K562 (cell line): ENCODE measurements around the gene CHD1L. TPM values are rescaled to one million over a fixed set of nuclear protein-coding genes. Genes with fewer than 3 reads are reported as not detected.

ENCODE experiments used
- ARNT ChIP-seq, 2 experiments: fragments of 450-650 bp; IDR thresholded peaks; 2 replicates each; pipeline ENCODE4 v1.6.1; 2016; ENCODE audit warnings: mild to moderate bottlenecking in 1 of 2
- ATF2 ChIP-seq: sonication (generic); formaldehyde crosslinking; IDR thresholded peaks from 2 replicates; pipeline ENCODE4 v1.8.1; 2022; ENCODE audit warnings: missing genetic modification reagents
- CREM ChIP-seq: IDR thresholded peaks from 2 replicates; pipeline ENCODE4 v1.6.1; 2014; ENCODE audit warnings: antibody characterized with exemption, low read depth
- CTBP1 ChIP-seq: fragments of 450-650 bp; IDR thresholded peaks from 2 replicates; pipeline ENCODE4 v1.6.1; 2016; ENCODE audit warnings: borderline replicate concordance
- ERF ChIP-seq: fragments of 450-650 bp; formaldehyde crosslinking; IDR thresholded peaks from 2 replicates; pipeline ENCODE4 v1.4.0; 2020; ENCODE audit warnings: mild to moderate bottlenecking, mixed read lengths
- HCFC1 ChIP-seq: IDR thresholded peaks from 2 replicates; pipeline ENCODE4 v1.6.1; 2012; ENCODE audit warnings: low read depth, low read length, improper control_type of control experiment
- LCOR ChIP-seq: sonication (generic); formaldehyde crosslinking; IDR thresholded peaks from 2 replicates; pipeline ENCODE4 v1.8.0; 2022; ENCODE audit warnings: mild to moderate bottlenecking, missing genetic modification reagents
- MCM5 ChIP-seq: fragments of 450-650 bp; IDR thresholded peaks from 2 replicates; pipeline ENCODE4 v1.6.1; 2016; ENCODE audit warnings: low read depth
- MIER1 ChIP-seq: fragments of 450-650 bp; IDR thresholded peaks from 2 replicates; pipeline ENCODE4 v1.6.1; 2016; ENCODE audit warnings: antibody characterized with exemption, mild to moderate bottlenecking, low read depth
- NFIX ChIP-seq: fragments of 250-450 bp; sonication (Bioruptor Pico); IDR thresholded peaks from 2 replicates; pipeline ENCODE4 v1.4.0; 2020; ENCODE audit warnings: low read depth, mild to moderate bottlenecking, moderate library complexity
- NR4A1 ChIP-seq, 2 experiments: fragments of 250-450 bp in 1 of 2; fragments of 450-650 bp in 1 of 2; sonication (Bioruptor Pico) in 1 of 2; IDR thresholded peaks; 2 replicates each; pipeline versions ENCODE4 v1.4.0 to v1.6.1; 2016 to 2020; ENCODE audit warnings: mild to moderate bottlenecking in 2 of 2, missing compliant biosample characterization in 1 of 2, missing genetic modification characterization in 1 of 2, moderate library complexity in 1 of 2
- PRDM10 ChIP-seq: fragments of 450-650 bp; IDR thresholded peaks from 2 replicates; pipeline ENCODE4 v1.6.1; 2018; ENCODE audit not compliant: partially characterized antibody
- RB1 ChIP-seq: fragments of 450-650 bp; IDR thresholded peaks from 2 replicates; pipeline ENCODE4 v1.6.1; 2017; ENCODE audit warnings: low read depth, mild to moderate bottlenecking
- TEAD1 ChIP-seq, 2 experiments: fragments of 450-650 bp in 1 of 2; sonication (generic) in 1 of 2; formaldehyde crosslinking; IDR thresholded peaks; 2 replicates each; pipeline versions ENCODE4 v1.4.0 to v1.8.0; 2020 to 2022; ENCODE audit warnings: mild to moderate bottlenecking in 2 of 2, missing genetic modification reagents in 1 of 2
- USF1 ChIP-seq: sonication (generic); formaldehyde crosslinking; IDR thresholded peaks from 2 replicates; pipeline ENCODE4 v1.9.0; 2022; ENCODE audit warnings: mild to moderate bottlenecking, missing genetic modification reagents
- ZNF232 ChIP-seq: sonication (generic); formaldehyde crosslinking; IDR thresholded peaks from 2 replicates; pipeline ENCODE4 v1.8.0; 2022; ENCODE audit warnings: mild to moderate bottlenecking, missing genetic modification reagents
- ZNF24 ChIP-seq: fragments of 450-650 bp; IDR thresholded peaks from 2 replicates; pipeline ENCODE4 v1.6.1; 2016
- ZNF354B ChIP-seq: fragments of 250-450 bp; sonication (Bioruptor Pico); IDR thresholded peaks from 2 replicates; pipeline ENCODE4 v1.4.0; 2020
- polyA plus RNA-seq, 8 experiments: library from polyadenylated mRNA; depleted of rRNA in 4 of 8; stranded (reverse) in 5 of 8; unstranded in 3 of 8; fragments of >200 nt; fragmentation: Nextera tagmentation in 2 of 8; fragmentation: Illumina TruSeq in 1 of 8; extraction: Ambion mirVana in 2 of 8; extraction: Trizol in 1 of 8; gene quantifications; 2 replicates each; pipeline versions ENCODE4 v1.2.1 to v1.2.3, GENCODE V29; 2011 to 2014; ENCODE audit warnings: inconsistent platforms in 1 of 8, missing spikeins in 1 of 8
- total RNA-seq, 7 experiments: library from RNA; depleted of rRNA in 6 of 7; stranded (reverse); fragments of >200 nt in 6 of 7; fragmentation: Illumina TruSeq in 2 of 7; extraction: Trizol in 2 of 7; gene quantifications; 2 replicates each; pipeline versions ENCODE4 v1.2.1 to v1.2.3, GENCODE V29; 2011 to 2021; ENCODE audit warnings: low replicate concordance in 1 of 7
- TF ChIP-seq, protein P1 (sequence below): fragments of 250-450 bp; sonication (Bioruptor Pico); IDR thresholded peaks from 2 replicates; pipeline ENCODE4 v1.4.0; 2020; ENCODE audit warnings: mild to moderate bottlenecking, moderate library complexity

CHD1L gene
- total and polyA plus RNA-seq, 9 of the 15 experiments (the other 6 are each of a cell fraction or from before 2014, with no cell fraction given) = 25.0 to 93.3 (median 59.1) TPM

DNA sequence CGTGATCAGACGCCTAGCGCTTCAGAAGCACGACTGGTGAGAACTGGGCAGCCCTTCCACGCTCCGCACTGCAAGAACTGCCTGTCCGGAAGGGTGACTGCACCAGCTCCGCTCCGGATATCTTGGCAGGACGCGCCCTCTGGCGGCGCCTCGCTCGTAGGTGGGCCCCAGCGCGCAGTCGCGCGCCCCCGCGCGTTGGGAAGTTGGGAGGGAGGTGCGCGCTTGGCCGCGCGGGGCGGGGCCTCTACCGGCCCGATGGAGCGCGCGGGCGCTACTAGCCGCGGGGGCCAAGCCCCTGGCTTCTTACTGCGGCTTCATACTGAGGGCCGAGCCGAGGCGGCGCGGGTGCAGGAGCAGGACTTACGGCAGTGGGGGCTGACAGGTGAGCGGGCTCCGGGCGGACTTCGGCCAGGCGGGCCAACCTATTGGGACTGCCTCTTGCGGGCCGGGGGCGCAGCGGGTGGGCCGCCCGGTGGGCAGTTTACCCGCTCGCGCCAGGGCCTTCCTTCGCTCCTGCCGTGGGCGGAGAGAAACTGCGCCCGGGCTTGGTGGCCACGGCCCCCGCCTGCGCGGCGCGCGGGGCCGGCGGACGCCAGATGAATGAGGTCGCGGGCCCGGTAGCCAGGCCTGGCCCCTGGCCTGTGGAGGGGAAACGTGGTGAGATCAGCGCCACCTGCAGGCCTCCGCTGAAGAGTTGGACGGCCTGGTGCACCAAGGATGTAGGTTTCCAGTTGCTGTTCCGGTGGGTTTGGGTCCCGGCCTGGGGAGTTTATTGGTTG, at the start of gene CHD1L (continued):
- TF ChIP-seq, protein P1, sequence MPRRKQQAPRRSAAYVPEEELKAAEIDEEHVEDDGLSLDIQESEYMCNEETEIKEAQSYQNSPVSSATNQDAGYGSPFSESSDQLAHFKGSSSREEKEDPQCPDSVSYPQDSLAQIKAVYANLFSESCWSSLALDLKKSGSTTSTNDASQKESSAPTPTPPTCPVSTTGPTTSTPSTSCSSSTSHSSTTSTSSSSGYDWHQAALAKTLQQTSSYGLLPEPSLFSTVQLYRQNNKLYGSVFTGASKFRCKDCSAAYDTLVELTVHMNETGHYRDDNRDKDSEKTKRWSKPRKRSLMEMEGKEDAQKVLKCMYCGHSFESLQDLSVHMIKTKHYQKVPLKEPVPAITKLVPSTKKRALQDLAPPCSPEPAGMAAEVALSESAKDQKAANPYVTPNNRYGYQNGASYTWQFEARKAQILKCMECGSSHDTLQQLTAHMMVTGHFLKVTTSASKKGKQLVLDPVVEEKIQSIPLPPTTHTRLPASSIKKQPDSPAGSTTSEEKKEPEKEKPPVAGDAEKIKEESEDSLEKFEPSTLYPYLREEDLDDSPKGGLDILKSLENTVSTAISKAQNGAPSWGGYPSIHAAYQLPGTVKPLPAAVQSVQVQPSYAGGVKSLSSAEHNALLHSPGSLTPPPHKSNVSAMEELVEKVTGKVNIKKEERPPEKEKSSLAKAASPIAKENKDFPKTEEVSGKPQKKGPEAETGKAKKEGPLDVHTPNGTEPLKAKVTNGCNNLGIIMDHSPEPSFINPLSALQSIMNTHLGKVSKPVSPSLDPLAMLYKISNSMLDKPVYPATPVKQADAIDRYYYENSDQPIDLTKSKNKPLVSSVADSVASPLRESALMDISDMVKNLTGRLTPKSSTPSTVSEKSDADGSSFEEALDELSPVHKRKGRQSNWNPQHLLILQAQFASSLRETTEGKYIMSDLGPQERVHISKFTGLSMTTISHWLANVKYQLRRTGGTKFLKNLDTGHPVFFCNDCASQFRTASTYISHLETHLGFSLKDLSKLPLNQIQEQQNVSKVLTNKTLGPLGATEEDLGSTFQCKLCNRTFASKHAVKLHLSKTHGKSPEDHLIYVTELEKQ (CRISPR knock-in tag) = no peak
- TF ChIP-seq MCM5 = no peak
- peak; percentile 56; the same call in 1 of the 2 replicates for TF ChIP-seq LCOR (CRISPR knock-in tag)
- TF ChIP-seq ZNF354B (CRISPR knock-in tag) = no peak
- peak; percentile 94 for TF ChIP-seq CTBP1
- no peak for TF ChIP-seq ARNT (IDR thresholded peaks at IDR 0.05)
- TF ChIP-seq CREM = peak; percentile 82
- TF ChIP-seq MIER1 = no peak
- TF ChIP-seq ATF2 (CRISPR knock-in tag) = peak; percentile 34; the same call in 1 of the 2 replicates
- no peak for TF ChIP-seq PRDM10
- TF ChIP-seq ZNF232 = peak; percentile 46; the same call in 1 of the 2 replicates
- 0 out of 2 replicates have a peak, but pooled peaks have one; percentile 30 for TF ChIP-seq ZNF24
- no peak for TF ChIP-seq USF1 (CRISPR knock-in tag)
- peak; percentile 95 for TF ChIP-seq ERF (CRISPR knock-in tag)
- peak; percentile 56 for TF ChIP-seq HCFC1
- no peak for TF ChIP-seq NFIX
- TF ChIP-seq TEAD1 (CRISPR knock-in tag; IDR thresholded peaks at IDR 0.05) = peak in 1 of 2 experiments; percentile 55; a peak in 1 of 4 replicates
- TF ChIP-seq NR4A1 (CRISPR knock-in tag; IDR thresholded peaks at IDR 0.05) = 0 out of 2 replicates have a peak, but pooled peaks have one; percentile 19
- TF ChIP-seq NR4A1 (tag; IDR thresholded peaks at IDR 0.05) = no peak; the same call in none of the 2 replicates
- TF ChIP-seq RB1 = peak; percentile 94
